ENCODE data around the gene NME4.
"Not testable (repeated sequence)": the region's sequence is repeated elsewhere in the genome, so short reads cannot be mapped to it uniquely, and the experiment has no call there.

The NME4 gene

DNA sequence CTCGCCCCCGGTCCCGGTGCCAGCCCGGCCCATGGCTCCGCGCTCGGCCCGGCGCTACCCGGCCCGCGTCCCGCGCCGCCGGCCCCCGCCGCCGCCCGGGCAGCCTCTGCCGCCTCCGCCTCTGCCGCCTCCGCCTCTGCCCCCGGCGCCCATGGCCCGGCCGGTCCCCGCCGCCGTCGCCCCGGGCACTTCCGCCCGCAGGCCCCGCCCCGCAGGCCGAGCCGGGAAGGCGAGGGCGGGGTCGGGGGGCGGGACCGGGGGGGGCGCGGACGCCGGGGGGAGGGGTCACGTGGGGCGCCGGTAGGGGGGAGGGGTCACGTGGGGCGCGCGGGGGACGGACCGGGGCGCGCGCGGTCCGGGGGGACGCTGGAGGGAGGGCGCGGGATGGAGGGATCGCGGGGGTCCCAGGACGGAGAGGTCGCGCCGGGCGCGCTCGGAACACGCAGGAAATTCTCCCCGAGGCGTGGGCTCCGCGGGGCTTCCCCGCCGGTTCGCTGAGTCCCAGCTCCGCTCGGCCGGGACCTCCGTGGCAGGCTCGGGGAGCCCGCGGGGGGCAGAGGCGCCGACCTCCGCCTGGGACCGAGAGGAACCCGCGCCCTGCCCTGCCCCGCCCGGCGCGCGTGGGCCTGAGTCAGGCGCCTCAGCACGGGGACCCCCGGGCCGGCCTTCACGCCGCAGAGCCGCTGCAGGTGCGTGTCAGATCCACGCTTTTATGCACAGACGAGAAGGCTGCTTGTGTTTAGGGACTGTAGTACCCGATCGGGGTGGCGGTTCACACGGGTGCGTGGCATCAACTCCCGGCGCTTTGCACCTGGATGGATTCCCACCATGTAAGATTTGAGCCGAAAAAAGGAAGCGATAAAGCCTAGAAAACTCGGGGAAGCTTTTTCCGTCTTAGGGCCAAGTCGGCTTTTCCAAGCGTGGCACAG, 14.9 kb upstream of the NME4 start, which contains the start of gene PGAP6:
Gene PGAP6 (minus strand): TSS at position 190 of the 929 bp plus-strand sequence. CDS start 157 bp downstream, at position 33.
- Mint-ChIP-seq H3K36me3 (ENCODE audit: insufficient read depth) (peaks cover 4% of the 10 kb centered on the region), H3K4me1 (peaks cover 13% of the 10 kb centered on the region), H3K4me3 (peak within 1 kb of the TSS; percentile 77), H3K27ac (ENCODE audit: low read depth) (peak within 1 kb of the TSS; percentile 29), H3K27me3 (no peaks in the 10 kb centered on the region), H3K9me3 (no peaks in the 10 kb centered on the region)
- ATAC-seq (replicated peaks; ENCODE audit: extremely low read depth, poor library complexity, severe bottlenecking), result peak; percentile 47
- no peak for DNase-seq (ENCODE audit: low spot score in 2 of 2)

DNA sequence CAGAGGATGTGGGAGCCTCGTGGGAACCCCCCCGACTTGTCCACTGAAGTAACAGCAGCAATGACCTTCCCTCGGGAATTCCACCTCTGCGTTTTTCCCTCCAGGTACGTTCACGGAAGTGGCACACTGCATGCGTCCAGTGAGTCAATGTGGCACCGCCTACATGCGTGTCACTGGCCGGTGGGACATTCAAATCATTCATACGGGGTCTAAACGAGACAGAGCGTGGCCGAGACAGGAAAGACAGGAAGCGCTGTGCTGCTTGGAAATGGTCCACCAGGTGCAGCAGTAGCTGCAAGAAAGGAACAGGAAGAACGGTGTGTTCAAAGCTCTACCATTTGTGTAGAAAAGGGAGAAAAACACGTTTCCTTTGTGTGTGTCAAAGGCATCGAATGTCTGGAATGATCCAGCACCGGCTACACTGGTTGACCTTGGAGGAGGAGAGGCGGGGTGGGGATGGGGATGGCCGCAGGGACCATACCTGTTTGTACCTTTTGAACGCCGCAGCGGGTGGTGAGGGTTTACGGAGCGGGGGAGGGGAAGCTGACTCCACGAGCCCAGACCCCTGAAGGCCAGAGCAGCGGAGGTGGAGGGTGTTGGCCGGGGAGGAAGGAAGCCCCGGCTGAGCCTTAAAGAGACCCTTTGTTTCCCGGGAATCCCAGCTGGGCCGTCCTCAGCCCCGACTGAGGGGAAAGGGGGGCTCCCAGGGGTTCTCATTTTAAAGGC, 13.5 kb upstream of the NME4 start:
- Mint-ChIP-seq H3K36me3 (ENCODE audit: insufficient read depth) (peaks cover 6% of the 10 kb centered on the region), H3K4me3 (peak overlapping the region; percentile 64), H3K9me3 (no peaks in the 10 kb centered on the region), H3K4me1 (peaks cover 13% of the 10 kb centered on the region), H3K27me3 (no peaks in the 10 kb centered on the region), H3K27ac (ENCODE audit: low read depth) (peak overlapping the region; percentile 29)
- ATAC-seq (replicated peaks; ENCODE audit: extremely low read depth, poor library complexity, severe bottlenecking) (peak; percentile 26), DNase-seq (ENCODE audit: low spot score in 2 of 2) (no peak)

DNA sequence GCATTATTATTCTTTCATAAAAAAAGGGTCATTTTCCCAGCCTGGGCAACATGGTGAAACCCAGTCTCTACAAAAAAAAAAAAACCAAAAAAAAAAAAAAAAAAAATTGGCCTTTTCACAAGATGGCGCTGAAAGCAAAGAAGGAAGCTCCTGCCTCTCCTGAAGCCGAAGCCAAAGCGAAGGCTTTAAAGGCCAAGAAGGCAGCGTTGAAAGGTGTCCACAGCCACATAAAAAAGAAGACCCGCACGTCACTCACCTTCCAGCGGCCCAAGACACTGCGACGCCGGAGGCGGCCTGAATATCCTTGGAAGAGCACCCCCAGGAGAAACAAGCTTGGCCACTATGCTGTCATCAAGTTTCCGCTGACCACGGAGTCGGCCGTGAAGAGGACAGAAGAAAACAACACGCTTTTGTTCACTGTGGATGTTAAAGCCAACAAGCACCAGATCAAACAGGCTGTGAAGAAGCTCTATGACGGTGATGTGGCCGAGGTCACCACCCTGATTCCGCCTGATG, 10.3 kb upstream of the NME4 start:
- Mint-ChIP-seq H3K27ac (ENCODE audit: low read depth) (no peak overlapping the region), H3K36me3 (ENCODE audit: insufficient read depth) (peaks cover 5% of the 10 kb centered on the region), H3K27me3 (no peaks in the 10 kb centered on the region), H3K4me1 (peaks cover 8% of the 10 kb centered on the region), H3K4me3 (no peak overlapping the region), H3K9me3 (no peaks in the 10 kb centered on the region)
- no peak for ATAC-seq (replicated peaks; ENCODE audit: extremely low read depth, poor library complexity, severe bottlenecking)
- no peak for DNase-seq (ENCODE audit: low spot score in 2 of 2)

DNA sequence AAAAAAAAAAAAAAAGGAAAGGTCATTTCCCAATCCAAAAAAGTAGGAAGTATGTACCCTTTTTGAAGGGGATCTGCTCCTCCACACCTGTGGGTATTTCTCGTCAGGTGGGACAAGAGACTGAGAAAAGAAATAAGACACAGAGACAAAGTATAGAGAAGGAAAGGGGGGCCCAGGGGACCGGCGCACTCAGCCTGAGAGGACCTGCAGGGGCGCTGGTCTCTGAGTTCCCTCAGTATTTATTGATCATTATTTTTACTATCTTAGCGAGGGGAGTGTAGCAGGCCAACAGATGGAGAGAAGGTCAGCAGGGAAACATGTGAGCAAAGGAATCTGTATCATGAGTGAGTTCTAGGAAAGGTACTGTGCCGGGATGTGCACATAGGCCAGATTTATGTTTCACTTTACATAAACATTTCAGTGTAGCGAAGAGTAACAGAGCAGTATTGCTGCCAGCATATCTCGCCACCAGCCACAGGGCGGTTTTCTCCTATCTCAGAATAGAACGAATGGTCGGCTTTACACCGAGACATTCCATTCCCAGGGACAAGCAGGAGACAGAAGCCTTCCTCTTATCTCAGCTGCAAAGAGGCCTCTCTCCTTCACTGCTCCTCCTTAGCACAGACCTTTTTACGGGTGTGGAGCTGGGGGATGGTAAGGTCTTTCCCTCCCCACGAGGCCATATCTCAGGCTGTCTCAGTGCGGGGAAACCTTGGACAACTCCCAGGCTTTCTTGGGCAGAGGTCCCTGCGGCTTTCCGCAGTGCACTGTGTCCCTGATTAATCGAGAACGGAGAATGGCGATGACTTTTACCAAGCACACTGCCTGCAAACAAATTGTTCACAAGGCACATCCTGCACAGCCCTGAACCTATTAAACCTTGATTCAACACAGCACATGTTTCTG, 9.0 kb upstream of the NME4 start:
- ATAC-seq (replicated peaks; ENCODE audit: extremely low read depth, poor library complexity, severe bottlenecking); H3K27ac Mint-ChIP-seq (ENCODE audit: low read depth); DNase-seq (ENCODE audit: low spot score in 2 of 2); H3K36me3 Mint-ChIP-seq (ENCODE audit: insufficient read depth); H3K4me3 Mint-ChIP-seq; H3K9me3 Mint-ChIP-seq; H3K27me3 Mint-ChIP-seq: not testable (repeated sequence)
- H3K4me1 Mint-ChIP-seq, result peaks cover 20% of the 10 kb centered on the region

DNA sequence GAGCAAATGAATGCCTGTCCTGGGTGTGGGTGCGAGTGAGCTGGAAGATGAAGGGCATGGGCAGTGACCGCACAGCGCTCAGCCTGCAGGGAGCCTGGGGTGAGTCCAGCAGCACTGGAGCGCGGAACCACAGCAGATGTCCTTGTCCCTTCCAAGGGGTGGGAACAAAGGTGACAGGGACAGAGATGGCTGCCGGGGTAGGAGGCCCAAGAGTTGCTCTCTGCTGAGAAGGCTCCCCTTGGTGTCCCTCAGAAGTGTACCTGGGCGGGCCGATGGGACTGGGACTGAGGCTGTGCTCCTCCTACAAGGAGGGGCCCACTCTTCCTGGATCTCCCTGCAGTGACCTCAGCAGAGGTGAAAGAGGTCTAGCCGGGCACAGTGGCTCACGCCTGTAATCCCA, 7.6 kb upstream of the NME4 start:
- ATAC-seq (replicated peaks; ENCODE audit: extremely low read depth, poor library complexity, severe bottlenecking) (no peak), DNase-seq (ENCODE audit: low spot score in 2 of 2) (no peak)
- no peaks in the 10 kb centered on the region for H3K27me3 Mint-ChIP-seq
- no peaks in the 10 kb centered on the region for H3K9me3 Mint-ChIP-seq
- H3K27ac Mint-ChIP-seq (ENCODE audit: low read depth), result peak overlapping the region; percentile 38
- H3K4me1 Mint-ChIP-seq, result peaks cover 13% of the 10 kb centered on the region
- H3K36me3 Mint-ChIP-seq (ENCODE audit: insufficient read depth), result peaks cover 7% of the 10 kb centered on the region
- no peak overlapping the region for H3K4me3 Mint-ChIP-seq

DNA sequence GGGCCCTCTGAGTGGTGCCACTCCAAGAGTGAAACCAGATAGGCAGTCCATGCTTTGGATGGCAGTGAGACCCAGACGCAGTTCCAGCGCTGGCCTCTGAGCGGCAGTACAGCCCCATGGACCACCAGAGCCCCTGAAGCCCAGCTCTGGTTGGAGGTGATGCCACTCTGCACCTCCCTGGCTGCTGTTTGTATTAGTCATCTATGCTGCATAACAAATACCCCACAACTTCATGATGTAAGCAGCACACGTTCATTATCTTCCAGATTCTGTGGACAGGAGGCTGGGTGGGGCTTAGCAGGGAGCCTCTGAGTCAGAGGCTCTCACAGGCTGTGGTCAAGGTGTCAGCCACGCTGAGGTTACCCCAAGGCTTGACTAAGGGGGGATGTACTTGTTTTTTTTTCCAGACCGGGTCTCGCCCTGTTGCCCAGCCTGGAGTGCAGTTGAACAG, 5.1 kb upstream of the NME4 start:
- Mint-ChIP-seq H3K27ac (ENCODE audit: low read depth) (peak overlapping the region; percentile 79), H3K9me3 (no peaks in the 10 kb centered on the region), H3K4me3 (peak overlapping the region; percentile 38), H3K36me3 (ENCODE audit: insufficient read depth) (peaks cover 7% of the 10 kb centered on the region), H3K4me1 (peaks cover 21% of the 10 kb centered on the region), H3K27me3 (no peaks in the 10 kb centered on the region)
- DNase-seq (ENCODE audit: low spot score in 2 of 2) (peak; percentile 63 to 73), ATAC-seq (replicated peaks; ENCODE audit: extremely low read depth, poor library complexity, severe bottlenecking) (peak; percentile 95)

DNA sequence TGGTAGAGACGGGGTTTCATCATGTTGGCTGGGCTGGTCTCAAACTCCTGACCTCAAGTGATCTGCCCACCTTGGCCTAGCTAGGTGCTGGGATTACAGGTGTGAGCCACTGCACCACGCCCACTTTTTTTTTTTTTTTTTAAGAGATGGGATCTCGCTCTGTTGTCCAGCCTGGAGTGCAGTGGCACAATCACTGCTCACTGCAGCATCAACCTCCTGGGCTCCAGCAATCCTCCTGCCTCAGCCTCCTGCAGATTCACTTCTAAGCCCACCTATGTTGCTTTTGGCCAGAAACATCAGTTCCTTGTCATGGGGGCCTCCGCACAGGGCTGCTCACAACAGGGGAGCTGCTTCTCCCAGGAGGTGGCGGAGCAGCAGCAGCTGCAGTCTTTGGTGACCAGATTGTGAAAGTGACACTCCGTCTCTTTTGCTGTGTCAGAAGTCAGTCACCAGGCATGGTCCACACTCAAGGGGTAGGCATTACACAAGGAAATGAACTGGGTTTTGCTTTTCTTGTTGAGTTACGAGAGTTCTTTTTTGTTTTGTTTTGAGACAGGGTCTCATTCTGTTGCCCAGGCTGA, 4.5 kb upstream of the NME4 start:
- DNase-seq (ENCODE audit: low spot score in 2 of 2) (no peak), ATAC-seq (replicated peaks; ENCODE audit: extremely low read depth, poor library complexity, severe bottlenecking) (peak; percentile 31)
- Mint-ChIP-seq H3K27me3 (no peaks in the 10 kb centered on the region), H3K4me3 (peak overlapping the region; percentile 38), H3K27ac (ENCODE audit: low read depth) (peak overlapping the region; percentile 79), H3K4me1 (peaks cover 21% of the 10 kb centered on the region), H3K36me3 (ENCODE audit: insufficient read depth) (peaks cover 6% of the 10 kb centered on the region), H3K9me3 (no peaks in the 10 kb centered on the region)

DNA sequence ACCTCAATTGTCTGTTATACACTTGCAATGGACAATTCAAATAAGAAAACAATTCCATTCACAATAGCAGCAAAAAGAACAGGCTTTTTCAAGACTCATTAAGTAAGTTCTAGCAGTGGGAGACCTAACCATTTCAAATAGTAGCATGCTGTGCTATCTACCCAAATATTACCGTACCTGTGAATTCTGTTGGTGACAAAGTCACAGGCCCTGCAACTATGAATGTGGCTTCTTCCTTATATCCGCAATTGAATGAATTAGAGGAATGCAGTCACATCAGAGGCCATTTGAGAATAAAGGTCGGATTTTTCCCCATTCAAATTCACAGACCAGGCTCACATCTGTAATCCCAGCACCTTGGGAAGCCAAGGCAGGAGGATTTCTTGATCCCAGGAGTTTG, 800 bp upstream of the NME4 start:
- Mint-ChIP-seq H3K27ac (ENCODE audit: low read depth) (no peak overlapping the region), H3K27me3 (no peaks in the 10 kb centered on the region), H3K4me1 (peaks cover 34% of the 10 kb centered on the region), H3K36me3 (ENCODE audit: insufficient read depth) (peaks cover 7% of the 10 kb centered on the region), H3K4me3 (peak overlapping the region; percentile 70), H3K9me3 (no peaks in the 10 kb centered on the region)
- ATAC-seq (replicated peaks; ENCODE audit: extremely low read depth, poor library complexity, severe bottlenecking) (no peak), DNase-seq (ENCODE audit: low spot score in 2 of 2) (no peak)

DNA sequence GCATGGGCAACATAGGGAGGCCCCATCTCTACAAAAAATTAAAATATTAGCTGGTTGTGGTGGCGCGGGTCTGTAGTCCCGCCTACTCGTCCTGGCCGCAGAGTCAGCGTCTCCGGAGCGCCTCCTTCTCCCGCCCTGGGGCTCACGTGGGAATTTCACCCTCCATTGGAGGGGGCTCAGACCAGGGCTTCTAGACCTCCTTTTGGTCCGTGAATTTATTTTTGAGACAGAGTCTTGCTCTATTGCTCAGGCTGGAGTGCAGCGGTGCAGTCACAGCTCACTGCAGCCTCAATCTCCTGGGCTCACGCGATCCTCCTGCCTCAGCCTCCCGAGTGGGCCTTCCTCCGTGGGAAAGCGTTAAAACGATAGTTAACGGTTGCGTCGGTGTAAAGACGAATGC, 394 bp upstream of the NME4 start:
- Mint-ChIP-seq H3K4me3 (peak overlapping the region; percentile 70), H3K9me3 (no peaks in the 10 kb centered on the region), H3K27ac (ENCODE audit: low read depth) (no peak overlapping the region), H3K36me3 (ENCODE audit: insufficient read depth) (peaks cover 9% of the 10 kb centered on the region), H3K4me1 (peaks cover 34% of the 10 kb centered on the region), H3K27me3 (no peaks in the 10 kb centered on the region)
- DNase-seq (ENCODE audit: low spot score in 2 of 2), result no peak
- ATAC-seq (replicated peaks; ENCODE audit: extremely low read depth, poor library complexity, severe bottlenecking), result no peak

DNA sequence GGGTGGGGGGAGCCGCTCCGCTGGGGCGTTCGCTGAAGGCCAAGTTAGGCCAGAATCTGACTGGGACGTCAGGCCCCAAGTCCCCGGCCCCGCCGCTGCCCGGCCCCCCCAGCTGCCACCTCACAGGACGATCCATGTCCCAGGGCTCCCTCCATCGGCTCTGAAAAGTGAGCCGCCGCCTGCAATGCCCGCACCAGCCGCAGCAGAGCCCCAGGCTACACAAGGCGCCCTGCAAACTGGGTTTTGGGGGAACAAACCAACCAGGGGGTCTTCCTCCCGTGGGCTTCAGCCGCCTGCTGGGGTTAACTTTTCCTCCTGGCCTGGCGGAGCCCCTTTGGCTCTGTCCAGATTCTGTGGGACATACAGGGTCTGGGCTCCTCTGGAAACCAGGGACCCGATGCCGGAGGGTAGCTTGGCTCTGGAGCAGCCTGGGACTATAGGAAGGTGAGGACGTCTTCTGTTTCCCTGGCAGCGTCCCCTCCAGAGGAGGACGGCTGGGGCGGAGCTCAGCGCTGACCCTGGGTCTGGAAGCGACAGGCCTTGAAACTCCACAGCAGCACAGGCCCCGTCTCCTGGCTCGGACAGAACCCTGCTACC, 835 bp downstream of the NME4 start:
- Mint-ChIP-seq H3K27ac (ENCODE audit: low read depth) (peak overlapping the region; percentile 51), H3K4me1 (peaks cover 21% of the 10 kb centered on the region), H3K27me3 (no peaks in the 10 kb centered on the region), H3K36me3 (ENCODE audit: insufficient read depth) (peaks cover 6% of the 10 kb centered on the region), H3K9me3 (no peaks in the 10 kb centered on the region), H3K4me3 (peak overlapping the region; percentile 67)
- DNase-seq (ENCODE audit: low spot score in 2 of 2) (no peak), ATAC-seq (replicated peaks; ENCODE audit: extremely low read depth, poor library complexity, severe bottlenecking) (no peak)

DNA sequence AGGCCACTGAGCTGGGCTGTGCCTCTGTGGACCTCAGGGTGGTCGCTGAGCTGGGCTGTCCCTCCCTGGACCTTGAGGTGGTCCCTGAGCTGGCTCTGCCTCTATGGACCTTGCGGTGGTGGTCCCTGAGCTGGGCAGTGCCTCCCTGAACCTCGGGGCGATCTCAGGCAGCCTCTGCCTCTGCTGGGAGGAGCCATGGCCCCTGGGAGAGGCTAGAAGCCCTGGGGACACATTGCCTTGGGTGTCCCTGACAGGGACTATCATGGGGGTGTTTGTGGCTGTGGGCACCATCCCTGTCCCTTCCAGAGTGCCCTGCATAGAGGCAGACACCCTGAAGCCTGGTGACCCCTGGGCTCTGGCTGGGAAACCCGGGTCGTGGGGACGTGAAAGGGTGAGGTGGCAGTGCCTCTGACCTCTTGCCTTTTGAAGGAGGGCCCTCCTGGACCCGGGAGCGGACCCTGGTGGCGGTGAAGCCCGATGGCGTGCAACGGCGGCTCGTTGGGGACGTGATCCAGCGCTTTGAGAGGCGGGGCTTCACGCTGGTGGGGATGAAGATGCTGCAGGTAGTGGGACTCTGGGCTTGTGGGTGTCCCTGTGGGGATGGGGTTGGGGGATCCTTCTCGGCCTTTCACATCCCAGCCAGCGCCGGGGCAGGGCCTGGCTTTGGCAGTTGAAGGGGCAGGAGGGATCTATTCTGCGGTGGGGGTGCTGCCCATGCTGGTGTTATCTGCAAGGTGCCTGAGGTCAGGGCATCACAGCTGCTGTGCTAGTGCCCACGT, 1.8 kb downstream of the NME4 start:
- Mint-ChIP-seq H3K27me3 (no peaks in the 10 kb centered on the region), H3K4me3 (peak overlapping the region; percentile 67), H3K27ac (ENCODE audit: low read depth) (peak overlapping the region; percentile 51), H3K9me3 (no peaks in the 10 kb centered on the region), H3K36me3 (ENCODE audit: insufficient read depth) (peaks cover 8% of the 10 kb centered on the region), H3K4me1 (peaks cover 21% of the 10 kb centered on the region)
- no peak for ATAC-seq (replicated peaks; ENCODE audit: extremely low read depth, poor library complexity, severe bottlenecking)
- no peak for DNase-seq (ENCODE audit: low spot score in 2 of 2)

Measured in central memory CD8-positive, alpha-beta T cell (primary cell).